H1 (cell line): Measurements from ENCODE around the gene HTRA1. TPM values are rescaled to one million over a fixed set of nuclear protein-coding genes. Genes with fewer than 3 reads are reported as not detected.
A peak's percentile ranks its signal among the peaks of the same experiment; 100 is the strongest.

Experiments used
- CTCF ChIA-PET: fragments of 300-600 bp; sonication (Branson Sonifier 250); formaldehyde crosslinking; loops from one replicate; lab custom pipeline; 2021; ENCODE audit not compliant: partially characterized antibody; lab: Charles Lee
- POLR2A ChIA-PET: fragments of 300-600 bp; sonication (Branson Sonifier 250); formaldehyde crosslinking; loops from one replicate; lab custom pipeline; 2021; ENCODE audit warnings: inconsistent platforms; ENCODE audit not compliant: partially characterized antibody; lab: Charles Lee
- DNase-seq, 2 experiments: peaks; one replicate each; pipeline versions ENCODE4 v3.0.0 to v3.0.0-alpha.2; 2010 to 2022; ENCODE audit warnings: low spot score in 2 of 2, low read depth in 1 of 2, mixed read lengths in 1 of 2
- FAIRE-seq: peaks from 2 replicates; lab custom pipeline; 2011; peaks lifted over from hg19 to GRCh38; lab: Jason Lieb, UNC
- H2AFZ ChIP-seq: 2 replicates; pipeline ENCODE4 v1.8.1; 2012; ENCODE audit warnings: low read length, inconsistent platforms
- H2AK5ac ChIP-seq: 2 replicates; pipeline ENCODE4 v1.6.1; 2013; ENCODE audit warnings: low read depth, low read length
- H2BK120ac ChIP-seq: replicated peaks from 2 replicates; pipeline ENCODE3; 2013; ENCODE audit warnings: low read depth, low read length, inconsistent platforms
- H2BK12ac ChIP-seq: 2 replicates; pipeline ENCODE4 v1.6.1; 2013; ENCODE audit warnings: low read depth, low read length
- H2BK15ac ChIP-seq: 2 replicates; pipeline ENCODE4 v1.6.1; 2013; ENCODE audit warnings: low read length
- H2BK20ac ChIP-seq: 2 replicates; pipeline ENCODE4 v1.6.1; 2013; ENCODE audit warnings: low read length
- H2BK5ac ChIP-seq: 2 replicates; pipeline ENCODE4 v1.6.1; 2013; ENCODE audit warnings: low read depth, low read length
- H3K14ac ChIP-seq: 2 replicates; pipeline ENCODE4 v1.6.1; 2013; ENCODE audit warnings: inconsistent platforms; ENCODE audit not compliant: insufficient read length
- H3K18ac ChIP-seq: 2 replicates; pipeline ENCODE4 v1.6.1; 2013; ENCODE audit warnings: low read length; ENCODE audit errors: extremely low read depth
- H3K23ac ChIP-seq: 2 replicates; pipeline ENCODE4 v1.6.1; 2013; ENCODE audit warnings: inconsistent platforms; ENCODE audit not compliant: insufficient read length
- H3K23me2 ChIP-seq: 2 replicates; pipeline ENCODE4 v1.6.1; 2013; ENCODE audit warnings: low read depth, low read length
- H3K27ac ChIP-seq: 2 replicates; pipeline ENCODE4 v1.6.1; 2011; ENCODE audit warnings: low read depth, low read length, inconsistent platforms
- H3K27me3 ChIP-seq, 4 experiments: replicated peaks in 1 of 4; 1 replicate in 1 of 4; 2 replicates in 3 of 4; pipeline versions ENCODE4 v1.6.1 to v1.8.1; 2011 to 2013; ENCODE audit warnings: low read length in 3 of 4, mild to moderate bottlenecking in 3 of 4, inconsistent platforms in 2 of 4, mixed read lengths in 2 of 4, moderate library complexity in 1 of 4; ENCODE audit not compliant: control insufficient read depth in 3 of 4, insufficient read depth in 3 of 4; ENCODE audit errors: extremely low read depth in 1 of 4
- H3K36me3 ChIP-seq, 4 experiments: 2 replicates each; pipeline versions ENCODE4 v1.6.1 to v1.8.1; 2011 to 2013; ENCODE audit warnings: mild to moderate bottlenecking in 4 of 4, low read length in 3 of 4, moderate library complexity in 2 of 4, control low read depth in 1 of 4, inconsistent platforms in 1 of 4; ENCODE audit not compliant: insufficient read depth in 4 of 4, control insufficient read depth in 2 of 4
- H3K4ac ChIP-seq: replicated peaks from 2 replicates; pipeline ENCODE3; 2013; ENCODE audit warnings: low read length, low read depth, mixed read lengths, inconsistent platforms; ENCODE audit not compliant: insufficient read length
- H3K4me1 ChIP-seq, 4 experiments: replicated peaks in 1 of 4; 1 replicate in 1 of 4; 2 replicates in 3 of 4; pipeline versions ENCODE4 v1.6.1 to v1.8.1; 2011 to 2013; ENCODE audit warnings: low read length in 3 of 4, inconsistent platforms in 2 of 4, mixed read lengths in 1 of 4; ENCODE audit not compliant: insufficient read depth in 4 of 4, control insufficient read depth in 3 of 4
- H3K4me2 ChIP-seq, 2 experiments: 2 replicates each; pipeline versions ENCODE4 v1.6.1 to v1.8.1; 2011 to 2013; ENCODE audit warnings: low read depth in 2 of 2, low read length in 2 of 2, control low read depth in 1 of 2, inconsistent platforms in 1 of 2, mild to moderate bottlenecking in 1 of 2; ENCODE audit not compliant: insufficient read depth in 1 of 2
- H3K4me3 ChIP-seq, 4 experiments: fragments of 200-600, 300-600 bp in 1 of 4; sonication (generic), shearing (Covaris generic), sonication (Bioruptor Twin) in 1 of 4; 2 replicates each; pipeline versions ENCODE4 v1.5.1 to v1.8.1; 2011 to 2016; ENCODE audit warnings: low read length in 4 of 4, low read depth in 3 of 4, control low read depth in 2 of 4, inconsistent platforms in 2 of 4, mild to moderate bottlenecking in 2 of 4, mixed read lengths in 1 of 4, moderate library complexity in 1 of 4; ENCODE audit not compliant: insufficient read depth in 2 of 4; ENCODE audit errors: extremely low read depth in 1 of 4
- H3K56ac ChIP-seq: replicated peaks from 2 replicates; pipeline ENCODE3; 2013; ENCODE audit warnings: low read depth, mild to moderate bottlenecking, mixed read lengths, low read length, inconsistent platforms; ENCODE audit not compliant: insufficient read length
- H3K79me1 ChIP-seq: 2 replicates; pipeline ENCODE4 v1.6.1; 2013; ENCODE audit warnings: low read depth, low read length, control low read depth
- H3K79me2 ChIP-seq, 2 experiments: 2 replicates each; pipeline versions ENCODE4 v1.6.1 to v1.8.1; 2012 to 2013; ENCODE audit warnings: low read length in 2 of 2, mild to moderate bottlenecking in 2 of 2, inconsistent platforms in 1 of 2; ENCODE audit not compliant: insufficient read depth in 2 of 2, control insufficient read depth in 1 of 2
- H3K9ac ChIP-seq, 4 experiments: replicated peaks in 1 of 4; 1 replicate in 1 of 4; 2 replicates in 3 of 4; pipeline versions ENCODE4 v1.6.1 to v1.8.1; 2011 to 2013; ENCODE audit warnings: low read depth in 3 of 4, low read length in 3 of 4, control low read depth in 2 of 4, mild to moderate bottlenecking in 2 of 4, moderate library complexity in 2 of 4, inconsistent platforms in 1 of 4; ENCODE audit errors: extremely low read depth in 1 of 4
- H3K9me3 ChIP-seq, 2 experiments: 2 replicates each; pipeline versions ENCODE4 v1.6.1 to v1.8.1; 2012 to 2013; ENCODE audit warnings: mild to moderate bottlenecking in 2 of 2, moderate library complexity in 2 of 2, control low read depth in 1 of 2, inconsistent platforms in 1 of 2, low read depth in 1 of 2, low read length in 1 of 2, mixed read lengths in 1 of 2; ENCODE audit not compliant: insufficient read depth in 2 of 2
- H4K20me1 ChIP-seq, 2 experiments: replicated peaks in 1 of 2; 2 replicates each; pipeline versions ENCODE3 to v1.8.1; 2011 to 2013; ENCODE audit warnings: inconsistent platforms in 2 of 2, low read length in 2 of 2, mild to moderate bottlenecking in 1 of 2; ENCODE audit not compliant: insufficient read depth in 2 of 2, control insufficient read depth in 1 of 2
- H4K5ac ChIP-seq: 2 replicates; pipeline ENCODE4 v1.6.1; 2013; ENCODE audit warnings: low read length, low read depth, mixed read lengths, inconsistent platforms; ENCODE audit not compliant: insufficient read length
- H4K8ac ChIP-seq: 2 replicates; pipeline ENCODE4 v1.8.0; 2013; ENCODE audit warnings: mild to moderate bottlenecking, moderate library complexity, low read length, inconsistent platforms; ENCODE audit not compliant: insufficient read depth; ENCODE audit errors: extremely low read depth
- H4K91ac ChIP-seq: replicated peaks from 2 replicates; pipeline ENCODE3; 2013; ENCODE audit warnings: low read length, mixed read lengths, inconsistent platforms; ENCODE audit not compliant: insufficient read length
- HDAC2 ChIP-seq, 2 experiments: fragments of 300-600 bp in 1 of 2; sonication (generic) in 1 of 2; IDR thresholded peaks; 2 replicates each; pipeline ENCODE4 v1.6.1; 2011 to 2012; ENCODE audit warnings: low read depth in 2 of 2, low read length in 2 of 2, mild to moderate bottlenecking in 2 of 2, moderate library complexity in 2 of 2, borderline replicate concordance in 1 of 2, inconsistent platforms in 1 of 2
- KDM5A ChIP-seq: fragments of 200-600 bp; IDR thresholded peaks from 2 replicates; pipeline ENCODE4 v1.7.1; 2012; ENCODE audit warnings: mild to moderate bottlenecking, low read length, inconsistent platforms, mixed read lengths
- RBBP5 ChIP-seq: IDR thresholded peaks from 2 replicates; pipeline ENCODE4 v1.7.1; 2012; ENCODE audit warnings: low read depth, mild to moderate bottlenecking, inconsistent platforms, low read length, moderate library complexity, borderline replicate concordance
- SIX5 ChIP-seq: IDR thresholded peaks from 2 replicates; pipeline ENCODE4 v1.6.1; 2011; ENCODE audit warnings: mild to moderate bottlenecking, low read depth, low read length
- SRF ChIP-seq: IDR thresholded peaks from 2 replicates; pipeline ENCODE4 v1.6.1; 2011; ENCODE audit warnings: mild to moderate bottlenecking, low read depth, low read length, moderate library complexity
- SUZ12 ChIP-seq: fragments of 200-600 bp; sonication (generic); IDR thresholded peaks from 2 replicates; pipeline ENCODE4 v1.6.1; 2012; ENCODE audit warnings: mild to moderate bottlenecking, inconsistent platforms, low read length, moderate library complexity, mixed read lengths
- TAF1 ChIP-seq: IDR thresholded peaks from 2 replicates; pipeline ENCODE4 v1.6.1; 2011; ENCODE audit warnings: mild to moderate bottlenecking, low read depth, low read length
- TCF12 ChIP-seq: IDR thresholded peaks from 2 replicates; pipeline ENCODE4 v1.6.1; 2011; ENCODE audit warnings: low read depth, mild to moderate bottlenecking, low read length
- YY1 ChIP-seq: IDR thresholded peaks from 2 replicates; pipeline ENCODE4 v1.6.1; 2011; ENCODE audit warnings: low read depth, mild to moderate bottlenecking, low read length
- ZNF274 ChIP-seq: IDR thresholded peaks from 2 replicates; pipeline ENCODE4 v1.7.0; 2012; ENCODE audit warnings: low read length, borderline replicate concordance; ENCODE audit errors: extremely low read depth
- WGBS, 2 experiments: shearing (Covaris generic) in 1 of 2; methylation state at CpG; one replicate each; pipeline versions ENCODE4 v1.1.6 to v1.1.7; 2013 to 2015; ENCODE audit warnings: low lambda C conversion rate in 2 of 2, mixed read lengths in 2 of 2, inconsistent platforms in 1 of 2, low coverage in 1 of 2, missing lambda C conversion rate in 1 of 2; ENCODE audit not compliant: insufficient replicate concordance in 2 of 2, insufficient coverage in 1 of 2, insufficient read length in 1 of 2; ENCODE audit errors: extremely low coverage in 1 of 2, missing lambda C conversion rate in 1 of 2; 5-methylcytosine and 5-hydroxymethylcytosine counted together
- polyA plus RNA-seq, 7 experiments: library from polyadenylated mRNA; depleted of rRNA in 3 of 7; stranded (reverse) in 5 of 7; unstranded in 2 of 7; fragments of >200 nt in 5 of 7; fragments of 200-250 nt in 2 of 7; gene quantifications; 1 replicate in 5 of 7; 2 replicates in 1 of 7; 4 replicates in 1 of 7; pipeline versions ENCODE4 v1.2.1 to v1.2.3, GENCODE V29; 2011 to 2013; ENCODE audit warnings: missing spikeins in 2 of 7, mixed read lengths in 2 of 7
- total RNA-seq: library from RNA; stranded (reverse); fragmentation: NEBNext Ultra II Directional; extraction: Animal tissue kit (Norgen Biotek cat#: 25700); gene quantifications from 2 replicates; pipeline ENCODE4 v1.2.1, GENCODE V29; 2021
- TF ChIP-seq, protein P1 (sequence below): IDR thresholded peaks from 2 replicates; pipeline ENCODE4 v1.6.1; 2012; ENCODE audit warnings: low read length, inconsistent platforms
- TF ChIP-seq, protein P2 (sequence below): IDR thresholded peaks from 2 replicates; pipeline ENCODE4 v1.6.1; 2011; ENCODE audit warnings: low read depth, mild to moderate bottlenecking, low read length; ENCODE audit not compliant: insufficient read depth

Gene HTRA1
- total and polyA plus RNA-seq, 2 of the 8 experiments (the other 6 are each of a cell fraction or from before 2014, with no cell fraction given): 15.8 to 20.1 TPM

DNA sequence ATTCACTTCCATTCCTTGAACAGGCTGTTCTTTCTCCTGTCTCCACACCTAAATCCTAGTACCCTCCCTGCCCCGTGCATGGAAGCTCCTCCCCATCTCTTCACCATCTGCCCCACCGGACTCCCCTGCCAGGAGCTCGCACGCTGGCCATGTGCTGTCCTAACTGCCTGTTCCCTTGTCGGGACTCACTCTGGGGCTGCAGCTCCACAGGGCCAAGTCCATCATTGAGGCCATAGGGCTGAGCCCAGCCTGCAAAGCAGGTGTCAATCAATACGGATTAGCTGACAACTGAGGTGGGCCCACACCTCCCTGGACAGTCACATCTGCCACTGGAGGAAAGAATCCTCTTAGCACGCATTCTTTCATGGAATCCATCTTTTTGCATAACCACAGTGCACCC lies 57.8 kb downstream of the HTRA1 start:
- no peak overlapping the region for H2BK15ac ChIP-seq
- no peaks in the 10 kb centered on the region for H3K79me2 ChIP-seq
- no peaks in the 10 kb centered on the region; a peak in 2 of 4 replicates for H3K9me3 ChIP-seq
- WGBS, 2 experiments: 89% methylated on average over 7 of the region's 7 CpGs; no CpG with 5 or more reads in 1 of the 2 experiments
- no peak overlapping the region for H3K4ac ChIP-seq
- H3K9ac ChIP-seq: no peak overlapping the region
- H3K14ac ChIP-seq: no peak overlapping the region
- H4K20me1 ChIP-seq: no peaks in the 10 kb centered on the region
- H3K4me1 ChIP-seq: no peaks in the 10 kb centered on the region
- CTCF ChIA-PET: interaction anchor here (0.9 to 1.9 kb wide), 3 partner anchors 11 to 220 kb away, joined by 3 to 4 read pairs (median 3); no protein-coding TSS in a partner anchor
- H4K5ac ChIP-seq: no peak overlapping the region
- no peak overlapping the region for H3K56ac ChIP-seq
- H3K27ac ChIP-seq: no peak overlapping the region
- H4K91ac ChIP-seq: no peak overlapping the region
- FAIRE-seq: no peak
- H3K4me3 ChIP-seq: no peak overlapping the region
- POLR2A ChIA-PET: no interaction called here
- no peaks in the 10 kb centered on the region; a peak in 1 of 7 replicates for H3K27me3 ChIP-seq
- H3K23ac ChIP-seq: no peak overlapping the region
- H2BK20ac ChIP-seq: no peak overlapping the region
- H3K36me3 ChIP-seq: no peaks in the 10 kb centered on the region
- H4K8ac ChIP-seq: peak overlapping the region; percentile 53; the same call in 1 of the 2 replicates
- H2BK5ac ChIP-seq: no peak overlapping the region
- no peak overlapping the region for H2BK12ac ChIP-seq
- no peaks in the 10 kb centered on the region for H3K79me1 ChIP-seq
- no peak for DNase-seq
- H2AK5ac ChIP-seq: no peak overlapping the region
- H2BK120ac ChIP-seq: no peak overlapping the region
- no peak overlapping the region for H2AFZ ChIP-seq
- no peaks in the 10 kb centered on the region for H3K23me2 ChIP-seq
- no peak overlapping the region for H3K18ac ChIP-seq
- H3K4me2 ChIP-seq: no peak overlapping the region
- TF ChIP-seq SUZ12: no peak
- no peak for TF ChIP-seq YY1
- no peak for TF ChIP-seq RBBP5
- TF ChIP-seq, protein P1, sequence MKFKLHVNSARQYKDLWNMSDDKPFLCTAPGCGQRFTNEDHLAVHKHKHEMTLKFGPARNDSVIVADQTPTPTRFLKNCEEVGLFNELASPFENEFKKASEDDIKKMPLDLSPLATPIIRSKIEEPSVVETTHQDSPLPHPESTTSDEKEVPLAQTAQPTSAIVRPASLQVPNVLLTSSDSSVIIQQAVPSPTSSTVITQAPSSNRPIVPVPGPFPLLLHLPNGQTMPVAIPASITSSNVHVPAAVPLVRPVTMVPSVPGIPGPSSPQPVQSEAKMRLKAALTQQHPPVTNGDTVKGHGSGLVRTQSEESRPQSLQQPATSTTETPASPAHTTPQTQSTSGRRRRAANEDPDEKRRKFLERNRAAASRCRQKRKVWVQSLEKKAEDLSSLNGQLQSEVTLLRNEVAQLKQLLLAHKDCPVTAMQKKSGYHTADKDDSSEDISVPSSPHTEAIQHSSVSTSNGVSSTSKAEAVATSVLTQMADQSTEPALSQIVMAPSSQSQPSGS: no peak
- TF ChIP-seq, protein P2, sequence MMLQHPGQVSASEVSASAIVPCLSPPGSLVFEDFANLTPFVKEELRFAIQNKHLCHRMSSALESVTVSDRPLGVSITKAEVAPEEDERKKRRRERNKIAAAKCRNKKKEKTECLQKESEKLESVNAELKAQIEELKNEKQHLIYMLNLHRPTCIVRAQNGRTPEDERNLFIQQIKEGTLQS: no peak
- TF ChIP-seq KDM5A: no peak
- TF ChIP-seq TCF12: no peak
- no peak for TF ChIP-seq TAF1
- TF ChIP-seq SIX5: no peak
- TF ChIP-seq HDAC2 (IDR thresholded peaks at IDR 0.05; ENCODE audit: borderline replicate concordance in 1 of 2, low read depth in 2 of 2, low read length in 2 of 2): no peak
- TF ChIP-seq ZNF274: no peak
- no peak for TF ChIP-seq SRF
